Neural crest cell (in vitro differentiated cells): ENCODE measurements around the gene PSAPL1. TPM values are rescaled to one million over a fixed set of nuclear protein-coding genes. Genes with fewer than 3 reads are reported as not detected.

Experiments used
- DNase-seq: peaks from one replicate; pipeline ENCODE4 v3.0.0; 2021; ENCODE audit warnings: low read depth, mixed read lengths, low spot score
- H3K27ac Mint-ChIP-seq: one replicate; pipeline ENCODE4 v1.8.0; 2021; ENCODE audit warnings: mild to moderate bottlenecking, mixed read lengths; ENCODE audit not compliant: unreplicated experiment
- H3K27me3 Mint-ChIP-seq: 2 replicates; pipeline ENCODE4 v1.8.0; 2021; ENCODE audit warnings: low read depth, mild to moderate bottlenecking, mixed read lengths
- H3K36me3 Mint-ChIP-seq: 2 replicates; pipeline ENCODE4 v1.8.0; 2021; ENCODE audit warnings: low read depth, mild to moderate bottlenecking, mixed read lengths
- H3K4me1 Mint-ChIP-seq: 2 replicates; pipeline ENCODE4 v1.8.0; 2021; ENCODE audit warnings: mixed read lengths
- H3K4me3 Mint-ChIP-seq: one replicate; pipeline ENCODE4 v1.8.0; 2021; ENCODE audit warnings: mild to moderate bottlenecking, mixed read lengths
- H3K9me3 Mint-ChIP-seq: 2 replicates; pipeline ENCODE4 v1.8.0; 2021; ENCODE audit warnings: mixed read lengths
- microRNA-seq: library from miRNA; unstranded; fragments of <30 nt; microRNA quantifications from one replicate; pipeline ENCODE4, GENCODE V29; 2020
- total RNA-seq: library from RNA; stranded (reverse); gene quantifications from 2 replicates; pipeline ENCODE4 v1.2.1, GENCODE V29; 2021
- TF ChIP-seq, protein P1 (sequence below): fragments of 200-600 bp; sonication (generic); conservative IDR thresholded peaks from 2 replicates; pipeline ENCODE4 v1.5.0; 2021; ENCODE audit warnings: antibody characterized with exemption, mild to moderate bottlenecking

The PSAPL1 gene
- total RNA-seq, 1 donor from 2014 or later, result not detected

DNA sequence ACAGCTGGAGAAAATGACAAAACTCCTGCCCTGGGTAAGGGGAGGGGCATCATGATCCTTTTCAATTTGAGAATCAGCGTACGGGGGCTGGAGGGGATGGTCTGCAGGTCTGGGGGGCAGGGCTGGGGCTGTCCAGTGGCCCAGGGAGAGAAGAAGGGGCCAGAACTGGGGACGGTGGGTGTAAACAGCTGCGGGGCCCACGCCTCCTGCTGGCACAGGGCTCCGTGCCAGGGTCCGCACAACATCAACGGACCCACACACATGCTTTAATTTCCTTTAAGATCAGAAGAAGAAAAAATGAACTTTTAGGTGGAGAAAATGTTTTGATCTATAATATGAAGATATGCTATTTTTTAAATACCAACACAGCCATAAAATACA lies 52.1 kb downstream of the PSAPL1 start:
- Mint-ChIP-seq H3K9me3 (no peaks in the 10 kb centered on the region), H3K4me1 (peaks cover 5% of the 10 kb centered on the region), H3K27ac (no peak overlapping the region), H3K4me3 (no peak overlapping the region), H3K36me3 (no peaks in the 10 kb centered on the region), H3K27me3 (no peaks in the 10 kb centered on the region)
- TF ChIP-seq, protein P1, sequence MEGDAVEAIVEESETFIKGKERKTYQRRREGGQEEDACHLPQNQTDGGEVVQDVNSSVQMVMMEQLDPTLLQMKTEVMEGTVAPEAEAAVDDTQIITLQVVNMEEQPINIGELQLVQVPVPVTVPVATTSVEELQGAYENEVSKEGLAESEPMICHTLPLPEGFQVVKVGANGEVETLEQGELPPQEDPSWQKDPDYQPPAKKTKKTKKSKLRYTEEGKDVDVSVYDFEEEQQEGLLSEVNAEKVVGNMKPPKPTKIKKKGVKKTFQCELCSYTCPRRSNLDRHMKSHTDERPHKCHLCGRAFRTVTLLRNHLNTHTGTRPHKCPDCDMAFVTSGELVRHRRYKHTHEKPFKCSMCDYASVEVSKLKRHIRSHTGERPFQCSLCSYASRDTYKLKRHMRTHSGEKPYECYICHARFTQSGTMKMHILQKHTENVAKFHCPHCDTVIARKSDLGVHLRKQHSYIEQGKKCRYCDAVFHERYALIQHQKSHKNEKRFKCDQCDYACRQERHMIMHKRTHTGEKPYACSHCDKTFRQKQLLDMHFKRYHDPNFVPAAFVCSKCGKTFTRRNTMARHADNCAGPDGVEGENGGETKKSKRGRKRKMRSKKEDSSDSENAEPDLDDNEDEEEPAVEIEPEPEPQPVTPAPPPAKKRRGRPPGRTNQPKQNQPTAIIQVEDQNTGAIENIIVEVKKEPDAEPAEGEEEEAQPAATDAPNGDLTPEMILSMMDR, result no peak
- DNase-seq, result no peak

DNA sequence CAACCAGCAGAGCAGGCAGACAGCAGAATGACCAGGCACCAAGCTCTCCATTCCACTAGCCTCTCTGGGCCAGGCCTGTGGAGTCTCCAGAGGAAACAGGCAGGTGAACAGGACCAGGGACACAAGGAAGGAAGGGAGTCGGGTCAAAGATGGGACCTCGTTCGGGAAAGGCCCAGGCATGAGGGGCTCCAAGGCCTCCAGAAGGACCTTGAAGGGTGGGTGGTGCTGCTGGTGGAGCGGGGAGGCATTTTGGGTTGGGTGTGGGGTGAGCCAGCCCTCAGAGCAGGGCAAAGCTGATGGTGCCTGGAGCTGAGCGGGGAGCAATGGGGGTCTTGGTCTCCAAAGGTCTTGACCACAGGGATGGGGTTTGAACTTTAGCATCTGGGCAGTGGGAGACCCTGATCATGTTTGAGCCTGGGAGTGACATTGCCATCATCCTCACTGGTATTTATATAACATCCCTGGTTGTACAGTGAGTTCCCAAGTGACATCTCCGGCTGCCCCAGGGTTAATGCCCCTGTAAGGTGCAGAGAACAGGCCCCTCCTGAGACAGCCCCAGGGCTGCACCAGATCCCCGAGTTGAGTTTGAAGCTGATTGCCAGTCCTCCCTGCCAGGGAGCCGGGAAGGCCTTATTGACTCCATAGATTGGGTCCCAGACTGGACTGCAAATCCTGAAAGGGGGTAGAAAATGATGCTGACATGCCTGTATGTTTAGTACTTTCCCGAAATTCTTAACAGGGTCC lies 52.7 kb downstream of the PSAPL1 start:
- H3K27me3 Mint-ChIP-seq, result no peaks in the 10 kb centered on the region
- H3K27ac Mint-ChIP-seq, result no peak overlapping the region
- H3K4me1 Mint-ChIP-seq, result peaks cover 5% of the 10 kb centered on the region
- no peaks in the 10 kb centered on the region for H3K9me3 Mint-ChIP-seq
- no peaks in the 10 kb centered on the region for H3K36me3 Mint-ChIP-seq
- DNase-seq, result no peak
- H3K4me3 Mint-ChIP-seq, result no peak overlapping the region
- TF ChIP-seq, protein P1, result no peak

DNA sequence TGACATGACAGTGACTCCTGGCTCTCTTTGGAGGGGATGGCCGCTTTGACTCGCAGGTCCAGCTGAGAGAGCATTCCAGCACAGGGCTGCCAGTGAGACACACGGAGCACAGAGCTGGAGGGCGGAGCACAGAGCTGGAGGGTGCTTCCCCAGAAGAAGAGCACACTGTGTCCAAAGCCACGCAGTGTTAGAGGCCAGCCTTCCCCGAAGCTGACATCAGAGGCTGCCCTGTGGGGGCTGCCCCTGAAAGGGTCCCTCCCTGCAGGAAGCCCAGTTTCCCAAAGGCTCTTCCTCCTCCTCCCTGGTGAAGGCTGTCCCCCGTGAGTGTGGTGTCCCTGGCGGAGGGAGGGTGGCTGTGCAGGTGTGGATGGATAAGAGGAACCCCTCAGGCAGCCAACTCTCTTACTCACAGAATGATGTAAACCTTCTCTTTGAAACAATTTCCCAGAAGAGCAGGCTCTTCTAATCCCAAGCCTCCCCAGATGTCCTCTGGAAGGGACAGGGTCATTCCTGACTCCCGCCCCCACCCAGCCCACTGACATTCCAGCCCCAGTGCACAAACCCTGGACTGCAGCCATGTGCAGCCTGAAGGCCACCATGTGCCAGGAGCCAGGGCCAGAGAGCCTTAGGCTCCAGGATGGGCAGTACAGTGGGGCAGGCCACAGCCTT lies 53.4 kb downstream of the PSAPL1 start:
- Mint-ChIP-seq H3K4me1 (peaks cover 5% of the 10 kb centered on the region), H3K4me3 (no peak overlapping the region), H3K27me3 (no peaks in the 10 kb centered on the region), H3K27ac (peak overlapping the region; percentile 35), H3K36me3 (no peaks in the 10 kb centered on the region), H3K9me3 (no peaks in the 10 kb centered on the region)
- TF ChIP-seq, protein P1, result no peak
- DNase-seq, result no peak

Small RNAs within 50 kb of the gene (microRNA-seq; reads per million reads assigned to microRNA genes)
- gene MIR4274, result not detected

Other genes starting within 250 kb of the PSAPL1 start
- gene SORCS2, start 242.4 kb downstream of the PSAPL1 start, total RNA-seq, result 1.1 and 1.2 TPM in 2 replicates